GM12892 (cell line): Measurements from ENCODE around the gene CASTOR2.
"Not testable (repeated sequence)": the region's sequence is repeated elsewhere in the genome, so short reads cannot be mapped to it uniquely, and the experiment has no call there.

Source experiments
- POLR2A ChIP-seq: IDR thresholded peaks from 2 replicates; pipeline ENCODE4 v1.6.1; 2011; ENCODE audit warnings: low read depth, low read length, control low read depth
- TAF1 ChIP-seq: IDR thresholded peaks from 2 replicates; pipeline ENCODE4 v1.6.1; 2011; ENCODE audit warnings: low read depth, mild to moderate bottlenecking, control low read depth, low read length, borderline replicate concordance

DNA sequence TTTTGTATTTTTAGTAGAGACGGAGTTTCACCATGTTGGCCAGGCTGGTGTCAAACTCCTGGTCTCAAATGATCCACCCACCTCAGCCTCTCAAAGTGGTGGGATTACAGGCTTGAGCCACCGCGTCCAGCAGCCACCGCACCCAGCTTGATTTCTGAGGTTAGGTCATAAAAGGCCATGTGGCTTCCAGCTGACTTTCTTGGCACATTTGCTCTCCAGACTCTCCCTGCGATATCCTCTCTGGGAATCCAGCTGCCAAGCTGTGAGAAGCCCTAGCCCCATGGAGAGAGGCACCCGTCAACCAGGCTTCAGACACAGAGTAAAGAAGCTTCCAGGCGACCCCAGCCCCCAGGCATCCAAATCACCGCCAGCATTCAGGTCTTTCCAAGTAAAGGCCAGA, 10.7 kb upstream of the CASTOR2 start:
- TF ChIP-seq TAF1, POLR2A: not testable (repeated sequence)
